HG03354 (cell line): Measurements from ENCODE around the gene ORC2.

Experiments used
- ATAC-seq: cut with Tn5 transposase; IDR thresholded peaks from one replicate; pipeline ENCODE4 v1.9.1; 2021; ENCODE audit warnings: mild to moderate bottlenecking; ENCODE audit not compliant: unreplicated experiment, poor library complexity, severe bottlenecking

The ORC2 gene

GRCh38 chr2:200864176-200865034, 99.1 kb downstream of the ORC2 start, which contains the start of gene CLK1:
Gene CLK1, minus strand, starts transcription at chr2:200864658. Its CDS starts 2,796 bp downstream, at chr2:200861862.
- ATAC-seq, result peak; percentile 82

GRCh38 chr2:200863782-200864175, 99.7 kb downstream of the ORC2 start:
- peak; percentile 23 for ATAC-seq

GRCh38 chr2:200862532-200863000, 100.9 kb downstream of the ORC2 start:
- ATAC-seq, result peak; percentile 21

GRCh38 chr2:200861617-200862155, 101.8 kb downstream of the ORC2 start:
- ATAC-seq, result no peak

- ATAC-seq, result no peak
Measured at GRCh38 chr2:200860092-200860795, 103.2 kb downstream of the ORC2 start.
